HEK293T (cell line): Measurements from ENCODE around the gene PSD2.

Experiments used
- ARNT ChIP-seq: fragments of 450-650 bp; IDR thresholded peaks from 2 replicates; pipeline ENCODE4 v1.6.1; 2017; ENCODE audit warnings: mild to moderate bottlenecking
- BHLHE40 ChIP-seq: fragments of 450-650 bp; IDR thresholded peaks from 2 replicates; pipeline ENCODE4 v1.6.1; 2016; ENCODE audit warnings: mild to moderate bottlenecking, moderate library complexity, borderline replicate concordance
- HDGF ChIP-seq: fragments of 450-650 bp; IDR thresholded peaks from 2 replicates; pipeline ENCODE4 v1.6.1; 2017; ENCODE audit warnings: antibody characterized with exemption, borderline replicate concordance
- NFRKB ChIP-seq: fragments of 450-650 bp; IDR thresholded peaks from 2 replicates; pipeline ENCODE4 v1.6.1; 2016; ENCODE audit warnings: mild to moderate bottlenecking, moderate library complexity
- SP1 ChIP-seq: fragments of 450-650 bp; IDR thresholded peaks from 2 replicates; pipeline ENCODE4 v1.6.1; 2017
- ZNF384 ChIP-seq: fragments of 450-650 bp; IDR thresholded peaks from 2 replicates; pipeline ENCODE4 v1.6.1; 2016

- TF ChIP-seq HDGF (no peak), NFRKB (no peak), ZNF384 (no peak), BHLHE40 (no peak), ARNT (no peak), SP1 (no peak)
Observed at GRCh38 chr5:139783436-139783965, 12.1 kb upstream of the PSD2 start.
